BJ (cell line): ENCODE measurements around the gene RNF44. TPM values are rescaled to one million over a fixed set of nuclear protein-coding genes. Genes with fewer than 3 reads are reported as not detected.

Source experiments
- CTCF ChIA-PET: fragments of 350-600 bp; formaldehyde crosslinking; extraction: SDS; loops from one replicate; lab custom pipeline; 2021; ENCODE audit warnings: antibody characterized with exemption, inconsistent platforms; lab: Yijun Ruan, JAX
- POLR2A ChIA-PET: fragments of 300-600 bp; sonication (Branson Sonifier 250); formaldehyde crosslinking; extraction: SDS; loops from one replicate; lab custom pipeline; 2021; ENCODE audit warnings: antibody characterized with exemption; lab: Charles Lee
- DNase-seq: peaks from one replicate; pipeline ENCODE4 v3.0.0-alpha.2; 2011; ENCODE audit warnings: low read depth
- H3K27me3 ChIP-seq: 2 replicates; pipeline ENCODE4 v1.6.0; 2011; ENCODE audit warnings: low read length; ENCODE audit not compliant: control insufficient read depth, insufficient read depth
- H3K36me3 ChIP-seq: 2 replicates; pipeline ENCODE4 v1.5.1; 2011; ENCODE audit warnings: low read length; ENCODE audit not compliant: control insufficient read depth, insufficient read depth
- H3K4me3 ChIP-seq: 2 replicates; pipeline ENCODE4 v1.5.1; 2011; ENCODE audit warnings: low read depth, mild to moderate bottlenecking, control low read depth, low read length
- CTCF ChIP-seq: IDR thresholded peaks from 2 replicates; pipeline ENCODE4 v1.5.1; 2011; ENCODE audit warnings: low read depth, mild to moderate bottlenecking, control low read depth, inconsistent platforms, low read length, moderate library complexity; ENCODE audit not compliant: insufficient read depth
- polyA plus RNA-seq: library from polyadenylated mRNA; depleted of rRNA; stranded (reverse); fragments of >200 nt; gene quantifications from 2 replicates; pipeline ENCODE4 v1.2.3, GENCODE V29; 2011

Gene RNF44
- polyA plus RNA-seq, 1 experiment, result 6.0 TPM

- POLR2A ChIA-PET, result no interaction called here
- CTCF ChIA-PET, result interaction anchor here (0.8 kb wide), 1 partner anchor 33 kb away, joined by 3 read pairs; no protein-coding TSS in a partner anchor
- Histone ChIP-seq H3K4me3 (no peak overlapping the region), H3K36me3 (no peaks in the 10 kb centered on the region), H3K27me3 (no peaks in the 10 kb centered on the region; the same call in 1 of the 2 replicates)
- TF ChIP-seq CTCF, result no peak
- DNase-seq, result no peak
Measured at GRCh38 chr5:176540956-176541337, 3.7 kb upstream of the RNF44 start.

GRCh38 chr5:176540476-176540899 is 3.3 kb upstream of the RNF44 start:
- H3K36me3 ChIP-seq, result no peaks in the 10 kb centered on the region
- no peak overlapping the region for H3K4me3 ChIP-seq
- H3K27me3 ChIP-seq, result no peaks in the 10 kb centered on the region; the same call in 1 of the 2 replicates
- TF ChIP-seq CTCF, result no peak
- no peak for DNase-seq
- CTCF ChIA-PET, result interaction anchor here (0.6 kb wide), 1 partner anchor 499 kb away, joined by 3 read pairs; no protein-coding TSS in a partner anchor
- POLR2A ChIA-PET, result no interaction called here

GRCh38 chr5:176538989-176539384 is 1.8 kb upstream of the RNF44 start:
- Histone ChIP-seq H3K4me3 (no peak overlapping the region), H3K27me3 (no peaks in the 10 kb centered on the region), H3K36me3 (no peaks in the 10 kb centered on the region)
- TF ChIP-seq CTCF, result no peak
- POLR2A ChIA-PET, result no interaction called here
- DNase-seq, result no peak
- CTCF ChIA-PET, result no interaction called here

- H3K36me3 ChIP-seq, result no peaks in the 10 kb centered on the region
- no peak for TF ChIP-seq CTCF
- peak overlapping the region; percentile 24 for H3K4me3 ChIP-seq
- no peaks in the 10 kb centered on the region for H3K27me3 ChIP-seq
- CTCF ChIA-PET, result interaction anchor here (0.7 kb wide), 1 partner anchor 119 kb away, joined by 3 read pairs; no protein-coding TSS in a partner anchor
- no peak for DNase-seq
- POLR2A ChIA-PET, result interaction anchor here (0.7 kb wide), 1 partner anchor 91 kb away, joined by 3 read pairs; the partner anchor contains the start of gene FAF2
Measured at GRCh38 chr5:176538230-176538988, 1.2 kb upstream of the RNF44 start.

GRCh38 chr5:176537554-176538229 is 490 bp upstream of the RNF44 start:
- ChIA-PET CTCF (interaction anchor here (0.7 kb wide), 1 partner anchor 120 kb away, joined by 3 read pairs; no protein-coding TSS in a partner anchor), POLR2A (interaction anchor here (0.6 to 0.7 kb wide), 4 partner anchors 90 to 594 kb away, joined by 3 to 6 read pairs (median 4); partner anchors contain the start of gene FAF2)
- H3K36me3 ChIP-seq, result no peaks in the 10 kb centered on the region
- peak overlapping the region; percentile 86 for H3K4me3 ChIP-seq
- no peak for TF ChIP-seq CTCF
- DNase-seq, result peak; percentile 98
- H3K27me3 ChIP-seq, result no peaks in the 10 kb centered on the region
